GM18505 (cell line): ENCODE data around the gene ELL2.
A peak's percentile ranks its signal among the peaks of the same experiment; 100 is the strongest.

Source experiments
- ATAC-seq: cut with Tn5 transposase; IDR thresholded peaks from one replicate; pipeline ENCODE4 v1.9.1; 2021; ENCODE audit not compliant: unreplicated experiment
- POLR2A ChIP-seq: IDR thresholded peaks from 4 replicates; pipeline ENCODE4 v1.6.1; 2011; ENCODE audit warnings: borderline replicate concordance; ENCODE audit not compliant: insufficient read depth, insufficient read length; ENCODE audit errors: extremely low read depth

ELL2 gene

GRCh38 chr5:95925378-95925744, 36.3 kb downstream of the ELL2 start:
- TF ChIP-seq POLR2A: no peak
- no peak for ATAC-seq

- ATAC-seq: no peak
- TF ChIP-seq POLR2A: no peak
Measured at GRCh38 chr5:95924720-95925377, 36.8 kb downstream of the ELL2 start.

GRCh38 chr5:95923918-95924544, 37.6 kb downstream of the ELL2 start:
- peak; percentile 39 for ATAC-seq
- no peak for TF ChIP-seq POLR2A

- ATAC-seq: no peak
- TF ChIP-seq POLR2A: no peak
Measured at GRCh38 chr5:95922798-95923197, 38.9 kb downstream of the ELL2 start.

GRCh38 chr5:95921501-95921900, 40.1 kb downstream of the ELL2 start:
- ATAC-seq: no peak
- TF ChIP-seq POLR2A: no peak

GRCh38 chr5:95920822-95921221, 40.8 kb downstream of the ELL2 start:
- TF ChIP-seq POLR2A: no peak
- no peak for ATAC-seq

- no peak for ATAC-seq
- no peak for TF ChIP-seq POLR2A
Measured at GRCh38 chr5:95919658-95920057, 42.0 kb downstream of the ELL2 start.

- no peak for ATAC-seq
- no peak for TF ChIP-seq POLR2A
Measured at GRCh38 chr5:95918421-95919006, 43.1 kb downstream of the ELL2 start.

- TF ChIP-seq POLR2A: no peak
Measured at GRCh38 chr5:95917207-95917606, 44.4 kb downstream of the ELL2 start.

GRCh38 chr5:95916687-95917085, 45.0 kb downstream of the ELL2 start:
- ATAC-seq: no peak

More at GRCh38 chr5:95917207-95917606, 44.4 kb downstream of the ELL2 start:
- no peak for ATAC-seq

GRCh38 chr5:95915999-95916686, 45.5 kb downstream of the ELL2 start:
- no peak for TF ChIP-seq POLR2A
- ATAC-seq: peak; percentile 50

More at GRCh38 chr5:95916687-95917085, 45.0 kb downstream of the ELL2 start:
- no peak for TF ChIP-seq POLR2A

- TF ChIP-seq POLR2A: no peak
- no peak for ATAC-seq
Measured at GRCh38 chr5:95913663-95914062, 48.0 kb downstream of the ELL2 start.

- TF ChIP-seq POLR2A: no peak
- ATAC-seq: no peak
Measured at GRCh38 chr5:95912029-95912428, 49.6 kb downstream of the ELL2 start.
